Body of pancreas (tissue), 4 donors: ENCODE measurements around the gene SLC1A2.

Experiments
- CTCF ChIP-seq, 7 experiments: fragments of 450-650 bp in 4 of 7; fragments of 200-600 bp in 3 of 7; sonication (generic) in 3 of 7; IDR thresholded peaks; one replicate each; pipeline ENCODE4 v1.5.1; 2016 to 2019; ENCODE audit warnings: antibody characterized with exemption in 7 of 7
- POLR2A ChIP-seq, 3 donors: fragments of 450-650 bp; IDR thresholded peaks; one replicate each; pipeline ENCODE4 v1.6.1; 2016; ENCODE audit warnings: antibody characterized with exemption in 3 of 3, mild to moderate bottlenecking in 2 of 3

GRCh38 chr11:35346472-35347156 lies 72.7 kb downstream of the SLC1A2 start:
- TF ChIP-seq CTCF (IDR thresholded peaks at IDR 0.05) (no peak), POLR2A (IDR thresholded peaks at IDR 0.05) (no peak)
